Raji (cell line): ENCODE results near the gene DRG1.

Experiments
- POLR2A ChIP-seq: IDR thresholded peaks from 2 replicates; pipeline ENCODE4 v1.6.1; 2011; ENCODE audit warnings: low read depth, low read length, control low read depth; ENCODE audit not compliant: insufficient read depth

DRG1 gene

DNA sequence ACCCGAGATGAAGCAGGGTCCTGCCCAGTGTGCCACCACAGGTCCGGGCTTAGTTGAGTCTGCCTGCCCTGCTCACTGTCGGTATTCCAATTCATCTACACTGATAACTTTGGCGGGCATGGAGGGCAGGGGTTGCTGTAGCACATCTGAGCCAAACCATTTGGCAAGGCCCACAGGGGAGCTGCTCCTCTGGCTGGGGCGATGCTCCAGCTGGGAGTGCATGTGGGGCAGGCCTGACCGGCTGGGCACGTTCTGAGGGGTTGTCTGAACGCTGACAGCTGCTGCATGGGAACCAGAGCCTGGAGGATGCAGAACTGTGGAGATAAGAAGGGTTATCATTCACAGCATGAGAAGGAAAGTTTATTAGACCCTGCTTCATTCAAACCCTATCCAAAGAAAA is 40.4 kb downstream of the DRG1 start:
- TF ChIP-seq POLR2A = no peak

DNA sequence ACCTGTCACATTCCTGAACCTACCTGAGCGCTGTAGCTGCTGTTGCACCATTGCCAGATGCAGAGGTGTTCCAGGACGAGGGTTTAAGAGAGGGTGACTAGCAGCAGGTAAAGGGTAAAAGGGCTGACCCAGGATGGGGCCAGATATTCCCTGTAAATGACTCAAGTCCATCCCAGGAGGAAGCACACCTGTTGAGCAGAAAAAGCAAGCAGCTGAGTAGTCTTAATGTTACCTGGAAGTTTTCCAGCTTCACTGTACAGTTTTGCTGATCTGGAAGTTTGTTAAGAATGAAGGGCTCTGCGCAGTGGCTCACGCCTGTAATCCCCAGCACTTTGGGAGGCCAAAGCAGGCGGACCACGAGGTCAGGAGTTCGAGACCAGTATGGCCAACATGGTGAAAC is 41.3 kb downstream of the DRG1 start:
- no peak for TF ChIP-seq POLR2A

GRCh38 chr22:31441652-31442051 is 42.2 kb downstream of the DRG1 start:
- TF ChIP-seq POLR2A = no peak

- no peak for TF ChIP-seq POLR2A
These were observed 43.5 kb downstream of the DRG1 start for GRCh38 chr22:31442768-31443489.

DNA sequence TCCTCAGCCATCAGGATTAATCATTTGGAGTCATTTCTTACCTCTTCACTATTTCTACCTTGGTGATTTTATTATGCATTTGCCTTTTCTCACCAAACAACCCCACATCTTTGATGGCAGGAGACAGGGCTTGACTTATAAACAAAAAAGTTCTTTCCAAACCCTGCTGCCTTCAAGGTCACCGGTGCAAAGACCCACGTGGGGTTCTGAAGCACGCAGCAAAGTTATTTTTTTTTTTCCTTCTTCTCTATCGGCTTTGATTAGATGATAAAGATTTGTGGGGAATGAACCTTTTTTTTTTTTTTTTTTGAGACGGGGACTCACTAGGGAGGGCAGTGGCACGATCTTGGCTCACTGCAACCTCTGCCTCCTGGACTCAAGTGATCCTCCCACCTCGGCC is 44.1 kb downstream of the DRG1 start:
- TF ChIP-seq POLR2A = no peak

- no peak for TF ChIP-seq POLR2A
These were observed 46.2 kb downstream of the DRG1 start for GRCh38 chr22:31445642-31446041.

GRCh38 chr22:31446208-31446607 is 46.8 kb downstream of the DRG1 start:
- no peak for TF ChIP-seq POLR2A

GRCh38 chr22:31446767-31447166 is 47.4 kb downstream of the DRG1 start:
- no peak for TF ChIP-seq POLR2A

GRCh38 chr22:31447337-31447736 is 47.9 kb downstream of the DRG1 start:
- no peak for TF ChIP-seq POLR2A

- TF ChIP-seq POLR2A = no peak
These were observed 49.0 kb downstream of the DRG1 start for GRCh38 chr22:31448382-31448781.

DNA sequence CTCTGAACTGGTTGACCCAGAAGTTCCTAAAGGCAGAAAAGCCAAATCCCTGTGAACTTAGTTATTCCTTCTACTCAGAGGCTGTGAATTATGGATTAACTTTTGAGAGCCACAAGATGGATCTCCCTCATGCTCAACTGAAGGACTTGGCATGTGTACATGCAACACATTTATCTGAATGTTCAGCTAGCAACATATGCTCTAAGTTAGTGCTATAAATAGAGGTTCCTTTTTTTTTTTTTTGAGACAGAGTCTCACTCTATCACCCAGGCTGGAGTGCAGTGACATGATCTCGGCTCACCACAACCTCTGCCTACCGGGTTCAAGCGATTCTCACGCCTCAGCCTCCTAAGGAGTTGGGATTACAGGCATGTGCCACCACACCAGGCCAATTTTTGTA is 50.1 kb downstream of the DRG1 start:
- TF ChIP-seq POLR2A = no peak

DNA sequence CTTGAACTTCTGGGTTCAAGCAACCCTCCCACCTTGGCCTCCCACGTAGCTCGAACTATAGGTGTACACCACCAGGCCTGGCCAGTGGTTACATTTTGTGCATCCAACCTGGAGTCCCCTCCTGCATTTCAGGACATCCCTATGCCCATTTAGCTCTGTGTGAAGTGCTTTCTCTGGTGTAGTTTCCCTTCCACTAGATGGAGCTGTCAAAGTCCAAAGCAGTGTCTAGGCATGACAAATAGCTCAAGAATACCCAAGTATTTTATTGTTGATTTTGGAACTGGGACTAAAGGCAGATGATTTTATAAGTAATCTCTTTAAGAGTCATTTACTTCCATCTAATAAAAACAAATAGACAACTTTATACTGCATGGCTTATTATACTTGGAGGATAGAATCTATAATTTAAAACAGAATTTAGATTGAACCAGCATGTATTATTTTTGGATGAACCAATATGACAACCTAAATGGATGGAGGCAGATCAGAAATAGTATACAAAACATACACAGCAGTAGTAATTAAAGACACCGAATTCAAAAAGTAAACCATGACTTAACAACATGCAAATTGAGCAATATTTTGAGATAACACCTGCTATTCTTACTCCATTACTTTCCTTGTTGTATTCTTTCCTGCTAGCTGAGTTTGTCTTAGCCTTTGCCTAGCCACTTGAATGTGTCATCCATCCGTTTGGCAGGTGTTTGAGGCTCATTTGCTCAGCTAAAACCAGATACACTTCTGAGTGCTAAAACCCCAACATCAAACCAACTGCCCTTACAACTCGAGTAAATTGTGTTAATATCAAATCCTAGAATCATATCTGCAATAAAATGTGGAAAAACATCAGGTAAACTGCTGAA is 52.5 kb downstream of the DRG1 start:
- no peak for TF ChIP-seq POLR2A

DNA sequence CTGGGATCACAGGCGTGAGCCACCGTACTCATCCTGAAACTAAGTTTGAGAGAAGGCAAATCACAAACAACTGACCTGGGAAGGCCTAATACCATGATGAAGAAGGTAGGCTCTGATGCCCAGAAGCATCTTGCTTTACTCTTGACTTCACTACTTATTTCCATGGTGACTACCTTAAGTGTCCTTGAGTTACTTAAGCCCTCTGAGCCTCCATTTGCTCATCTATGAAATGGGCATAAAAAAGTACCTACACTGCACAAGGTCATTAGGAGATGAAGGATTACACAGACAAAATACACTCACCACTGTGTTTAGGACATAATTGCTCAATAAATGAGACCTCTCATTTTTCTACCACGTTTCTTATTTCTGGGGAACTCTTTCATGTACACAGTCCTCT is 62.3 kb downstream of the DRG1 start:
- TF ChIP-seq POLR2A = no peak

DNA sequence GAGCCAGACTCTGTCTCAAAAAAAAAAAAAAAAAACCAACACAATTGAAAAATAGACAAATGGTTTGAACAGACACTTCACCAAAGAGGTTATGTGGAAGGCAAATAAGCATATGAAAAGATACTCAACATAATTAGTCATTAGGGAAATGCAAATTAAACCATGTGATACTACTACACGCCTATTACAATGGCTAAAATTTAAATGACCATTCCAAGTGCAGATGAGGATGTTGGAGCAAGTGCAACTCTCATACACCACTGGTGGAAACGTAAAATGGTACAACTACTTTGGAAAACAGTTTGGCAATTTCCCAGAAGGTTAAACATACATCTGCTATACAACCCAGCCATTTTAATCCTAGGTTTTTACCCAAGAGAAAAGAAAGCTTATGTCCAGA is 65.9 kb downstream of the DRG1 start:
- no peak for TF ChIP-seq POLR2A

- TF ChIP-seq POLR2A = no peak
These were observed 75.3 kb downstream of the DRG1 start for GRCh38 chr22:31474743-31475142.

- TF ChIP-seq POLR2A = no peak
These were observed 76.4 kb downstream of the DRG1 start for GRCh38 chr22:31475800-31476199.
